HUDEP-2 (cell line): ENCODE measurements around the gene PTGFR.

ENCODE experiments used
- DNase-seq, 76 experiments: peaks; one replicate each; lab custom pipeline; 2025; ENCODE audit not compliant: unreplicated experiment in 76 of 76; lab: John Stamatoyannopoulos, UW

Gene PTGFR

GRCh38 chr1:78577257-78578100, 86.7 kb downstream of the PTGFR start:
- no peak for DNase-seq

DNA sequence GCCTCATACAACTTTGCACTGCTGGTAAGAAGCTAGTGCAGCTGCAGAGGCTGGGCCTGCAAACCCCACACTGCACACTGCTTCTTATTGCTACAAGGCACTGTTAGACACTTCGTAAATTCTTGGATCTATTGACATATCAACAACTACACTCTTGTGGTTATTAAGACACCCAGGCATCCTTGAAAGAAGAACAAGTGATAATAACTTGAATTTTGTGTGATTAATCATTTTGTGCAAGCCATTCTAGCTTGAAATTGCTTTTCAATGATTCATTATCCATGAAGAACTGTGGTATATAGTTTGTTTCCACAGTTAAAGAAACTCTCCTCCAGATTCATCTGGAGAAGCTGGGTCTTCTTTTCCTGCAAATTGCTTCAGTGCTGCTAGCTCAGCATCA, 95.8 kb downstream of the PTGFR start:
- no peak for DNase-seq

DNA sequence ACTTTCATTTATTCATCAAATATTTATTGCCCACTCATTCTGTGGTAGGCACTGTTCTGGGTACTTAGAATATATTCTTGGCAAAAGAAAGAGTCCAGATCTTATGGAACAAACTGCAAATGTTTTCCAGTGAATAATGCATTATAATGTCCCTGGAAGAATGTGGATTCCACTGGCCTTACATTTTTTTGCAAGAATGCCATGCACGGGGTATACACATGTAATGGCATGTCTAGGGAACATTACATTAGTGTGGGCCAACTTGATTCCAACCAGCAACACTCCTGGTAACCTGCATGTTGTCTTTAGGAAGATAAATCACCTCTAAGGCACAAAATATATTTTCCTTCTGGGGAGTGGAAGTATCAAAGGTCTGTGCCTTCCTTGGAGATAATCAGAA, 96.4 kb downstream of the PTGFR start:
- no peak for DNase-seq
